NCI-H2081 (cell line): ENCODE measurements around the gene ST6GALNAC2.
A peak's percentile ranks its signal among the peaks of the same experiment; 100 is the strongest.
"Not testable (repeated sequence)": the region's sequence is repeated elsewhere in the genome, so short reads cannot be mapped to it uniquely, and the experiment has no call there.

Source experiments
- DNase-seq, 2 experiments: peaks; one replicate each; lab custom pipeline; 2025; lab: John Stamatoyannopoulos, UW

ST6GALNAC2 gene

DNA sequence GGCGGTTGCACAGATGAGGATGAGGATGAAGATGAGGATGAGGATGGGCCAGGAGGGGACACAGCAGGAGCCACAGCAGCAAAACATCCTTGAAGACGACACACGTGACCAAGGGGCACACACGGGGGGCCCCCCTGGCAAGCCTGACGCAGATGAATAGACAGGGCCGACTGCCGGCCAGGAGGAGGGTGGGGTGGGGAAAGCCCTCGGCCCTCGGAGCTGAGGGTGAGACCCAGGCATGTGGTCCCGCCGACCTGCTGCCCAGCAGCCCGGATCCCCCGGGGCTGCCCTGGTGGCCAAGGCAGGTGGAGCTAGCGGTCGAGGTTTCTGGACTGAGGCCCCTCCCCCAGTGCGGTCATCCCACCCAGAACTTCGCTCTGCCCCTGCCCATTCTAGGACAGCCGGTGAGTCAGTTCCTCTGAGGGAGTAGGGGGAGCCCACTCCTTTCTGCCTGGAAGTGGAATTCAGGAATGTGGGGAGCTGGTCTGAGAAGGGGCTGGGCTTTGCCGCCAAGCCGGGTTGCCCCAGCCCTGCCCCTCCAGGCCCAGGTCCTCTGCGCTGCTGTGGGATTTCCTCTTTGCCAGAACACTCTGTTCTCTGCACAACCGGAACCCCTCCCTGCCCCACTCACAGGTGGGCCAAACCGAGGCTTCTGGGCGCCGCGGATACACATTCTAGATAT is 58.1 kb downstream of the ST6GALNAC2 start:
- DNase-seq: no peak

DNA sequence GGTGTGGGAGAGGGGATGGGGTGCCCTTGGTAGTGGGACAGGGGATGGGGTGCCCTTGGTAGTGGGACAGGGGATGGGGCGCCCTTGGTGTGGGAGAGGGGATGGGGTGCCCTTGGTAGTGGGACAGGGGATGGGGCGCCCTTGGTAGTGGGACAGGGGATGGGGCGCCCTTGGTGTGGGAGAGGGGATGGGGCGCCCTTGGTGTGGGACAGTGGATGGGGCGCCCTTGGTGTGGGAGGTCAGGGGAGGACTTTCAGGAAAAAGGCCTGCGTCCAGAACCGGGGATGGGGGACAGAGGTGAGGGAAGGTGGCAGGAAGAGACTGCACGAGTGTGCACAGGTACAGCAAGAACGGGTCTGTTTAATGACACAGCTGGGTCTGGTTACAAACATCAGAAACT is 58.6 kb downstream of the ST6GALNAC2 start:
- DNase-seq: not testable (repeated sequence)

DNA sequence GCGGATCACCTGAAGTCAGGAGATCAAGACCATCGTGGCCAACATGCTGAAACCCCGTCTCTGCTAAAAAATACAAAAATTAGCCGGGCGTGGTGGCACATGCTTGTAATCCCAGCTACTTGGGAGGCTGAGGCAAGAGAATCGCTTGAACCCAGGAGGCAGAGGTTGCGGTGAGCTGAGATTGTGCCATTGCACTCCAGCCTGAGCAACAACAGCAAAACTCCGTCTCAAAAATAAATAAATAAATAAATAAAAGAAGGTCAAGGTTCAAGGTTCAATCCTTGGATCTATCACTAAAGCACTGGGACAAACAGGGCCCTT is 60.2 kb downstream of the ST6GALNAC2 start:
- DNase-seq: not testable (repeated sequence)

DNA sequence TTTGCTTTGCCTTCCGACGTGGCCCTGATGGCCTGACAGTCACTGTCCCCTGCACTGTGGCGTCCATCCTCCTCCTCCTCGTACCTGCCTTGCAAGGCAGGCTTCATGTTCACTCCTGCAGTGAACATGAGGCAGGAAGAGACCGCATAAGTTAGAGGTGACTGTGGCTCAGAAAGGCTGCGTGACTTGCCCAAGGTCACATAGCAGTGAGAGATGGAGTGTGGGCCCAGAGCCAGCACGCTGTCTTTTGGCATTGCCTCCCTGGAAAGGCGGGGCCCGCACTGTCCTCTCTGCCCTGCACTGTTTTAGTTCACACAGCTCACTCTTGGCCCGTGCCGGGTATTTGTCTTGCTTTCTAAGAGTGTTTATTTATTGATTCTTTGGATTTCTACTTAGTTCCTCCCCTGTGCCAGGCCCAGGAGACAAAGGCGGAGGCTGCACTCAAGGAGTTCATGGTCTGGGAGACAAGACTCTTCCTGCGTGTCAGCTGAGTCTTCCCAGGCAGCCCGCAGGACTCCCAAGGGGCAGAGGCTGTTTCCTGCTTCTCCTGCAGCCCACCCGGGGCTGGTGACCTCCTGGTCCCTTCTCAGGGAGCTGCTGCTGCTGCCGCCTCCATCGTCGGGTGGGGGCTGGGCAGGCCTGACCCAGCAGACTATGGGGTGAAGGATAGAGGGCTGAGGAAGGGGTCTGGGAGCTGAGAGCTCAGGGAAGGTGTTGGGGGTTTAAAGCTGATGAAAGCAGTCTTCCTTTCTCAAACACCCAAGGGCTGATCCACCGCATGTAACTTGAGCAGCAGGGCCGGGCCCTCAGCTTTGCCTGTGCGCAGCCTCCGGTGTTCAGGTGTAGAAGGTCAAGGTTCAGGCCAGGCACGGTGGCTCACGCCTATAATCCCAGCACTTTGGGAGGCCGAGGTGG is 60.8 kb downstream of the ST6GALNAC2 start:
- no peak for DNase-seq

DNA sequence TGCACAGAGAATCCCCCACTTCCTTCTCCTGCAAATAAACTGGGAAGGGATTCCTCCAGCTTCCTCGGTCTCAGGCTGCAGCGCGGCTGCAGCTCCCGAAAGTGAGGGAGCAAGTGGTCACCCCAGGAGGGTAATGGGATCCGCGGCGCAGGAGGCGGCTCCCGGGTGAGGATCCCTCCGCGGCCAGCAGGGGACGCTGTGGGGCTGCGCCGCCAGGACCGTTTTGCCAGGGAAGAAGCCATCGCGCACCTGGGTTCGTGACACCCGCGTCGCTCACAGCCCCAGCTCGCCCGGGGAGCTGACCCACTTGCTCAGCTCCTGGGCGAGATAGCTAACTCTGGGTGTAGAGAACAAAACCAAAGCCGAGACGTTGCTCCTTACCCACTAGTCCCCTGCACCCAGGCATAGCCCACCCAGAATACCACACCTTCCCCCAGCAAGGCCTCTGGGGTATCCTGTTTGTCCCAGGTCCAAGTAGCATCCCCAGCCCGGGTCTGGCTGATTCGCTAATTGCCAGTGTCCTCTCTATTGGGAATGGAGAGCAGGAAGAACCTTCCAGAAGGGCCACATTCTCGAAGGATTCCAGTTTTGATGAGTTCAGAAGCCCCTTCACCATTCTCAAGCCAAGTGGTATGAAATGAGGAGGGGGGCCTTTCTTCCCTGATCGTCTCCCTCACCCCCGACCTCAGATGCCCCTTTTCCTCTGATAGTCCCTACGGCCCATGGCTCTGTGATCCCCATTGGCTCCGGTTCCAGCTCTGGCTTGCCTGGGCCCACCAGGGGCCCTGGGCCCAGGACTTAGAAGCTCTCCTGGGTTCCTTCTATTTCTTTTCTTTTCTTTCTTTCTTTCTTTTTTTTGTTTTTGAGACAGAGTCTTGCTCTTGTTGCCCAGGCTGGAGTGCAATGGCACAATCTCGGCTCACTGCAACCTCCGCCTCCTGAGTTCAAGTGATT is 62.3 kb downstream of the ST6GALNAC2 start:
- peak; percentile 80 to 81 for DNase-seq

DNA sequence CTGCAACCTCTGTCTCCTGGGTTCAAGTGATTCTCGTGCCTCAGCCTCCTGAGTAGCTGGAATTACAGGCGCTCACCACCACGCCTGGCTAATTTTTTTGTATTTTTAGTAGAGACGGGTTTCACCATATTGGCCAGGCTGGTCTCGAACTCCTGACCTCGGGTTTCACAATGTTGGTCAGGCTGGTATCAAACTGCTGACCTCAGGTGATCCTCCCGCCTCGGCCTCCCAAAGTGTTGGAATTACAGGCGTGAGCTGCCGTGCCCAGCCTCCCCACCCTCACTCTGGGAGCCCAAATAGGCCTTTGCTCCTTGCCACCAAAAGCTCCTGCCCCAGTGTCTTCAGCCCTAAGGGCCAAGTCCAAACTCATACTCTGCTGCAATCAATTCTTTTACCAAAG is 64.0 kb downstream of the ST6GALNAC2 start:
- not testable (repeated sequence) for DNase-seq

DNA sequence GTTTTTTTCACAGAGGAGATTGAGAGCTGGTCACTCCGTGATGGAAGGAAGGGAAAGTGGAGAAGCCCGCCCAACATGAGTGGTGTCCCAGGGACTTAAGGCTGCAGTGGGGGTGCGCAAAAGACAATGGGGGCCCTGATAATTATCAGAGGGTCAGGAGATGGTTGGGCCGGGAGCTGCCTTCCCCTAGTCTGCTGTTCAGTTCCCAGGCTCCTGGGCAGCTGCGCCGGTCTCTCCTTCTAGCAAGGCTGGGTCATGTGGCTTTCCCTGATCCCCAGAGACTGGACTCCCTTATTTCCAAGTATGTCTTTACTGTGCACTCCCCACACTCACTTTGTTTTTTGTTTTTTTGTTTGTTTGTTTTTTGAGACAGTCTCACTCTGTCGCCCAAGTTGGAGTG is 64.4 kb downstream of the ST6GALNAC2 start:
- no peak for DNase-seq

DNA sequence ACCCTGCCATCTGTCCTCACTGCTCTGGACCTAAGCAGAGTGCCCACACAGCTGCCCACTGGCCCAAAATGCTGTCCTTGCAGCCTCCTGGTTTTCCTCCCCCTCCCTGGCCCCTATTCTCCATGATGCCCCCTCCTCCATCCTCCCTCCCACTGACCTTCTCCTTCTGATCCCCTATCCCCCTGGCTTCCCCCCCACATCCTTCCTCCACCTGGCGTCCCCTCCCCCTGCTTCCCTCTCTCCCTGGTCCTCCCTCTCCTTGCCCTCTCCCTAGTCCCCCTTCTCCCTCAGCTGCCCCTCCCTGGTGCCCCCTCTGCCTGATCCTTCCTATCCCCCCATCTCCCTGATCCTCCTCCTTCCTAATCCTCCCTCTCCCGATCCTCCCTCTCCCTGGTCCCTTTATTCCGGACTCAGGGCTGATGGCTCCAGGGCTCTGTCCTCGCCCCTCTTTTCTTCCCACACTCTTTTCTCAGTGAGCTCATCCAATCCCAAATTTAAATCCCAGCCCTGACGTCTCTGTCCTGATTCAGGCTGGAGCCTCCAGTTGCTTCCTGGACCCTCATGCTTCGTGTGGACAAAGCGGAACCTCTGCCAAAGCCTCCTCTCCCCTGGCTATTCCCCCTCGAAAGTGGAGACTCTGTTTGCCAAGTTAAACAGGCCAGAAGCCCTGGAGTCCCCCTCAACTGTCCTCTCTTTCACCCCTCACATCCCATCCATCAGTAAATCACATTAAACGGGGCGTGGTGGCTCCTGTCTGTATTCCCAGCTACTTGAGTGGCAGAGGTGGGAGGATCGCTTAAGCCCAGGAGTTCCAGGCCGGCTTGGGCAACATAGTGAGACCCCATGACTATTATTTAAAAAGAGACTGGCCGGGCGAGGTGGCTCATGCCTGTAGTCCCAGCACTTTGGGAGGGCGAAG is 66.4 kb downstream of the ST6GALNAC2 start:
- DNase-seq: no peak

DNA sequence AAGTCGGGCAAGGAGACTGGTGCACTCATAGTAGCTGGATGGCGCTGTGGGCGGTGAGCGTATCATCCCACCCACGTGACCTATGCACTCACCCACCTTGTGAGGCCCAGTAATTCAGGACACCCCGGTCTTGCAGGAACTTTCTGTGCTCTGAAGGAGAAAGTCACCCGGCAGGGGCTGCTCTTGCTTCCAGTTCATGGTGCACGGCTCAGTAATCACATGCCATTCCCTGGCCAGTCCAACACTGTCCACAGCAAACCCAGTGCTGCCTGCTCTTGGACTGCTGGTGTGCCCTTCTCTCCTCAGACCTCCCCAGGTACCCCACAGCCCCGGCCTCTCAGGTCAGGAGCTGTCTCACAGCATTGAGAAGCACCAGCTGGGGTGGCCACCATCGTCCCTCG is 68.0 kb downstream of the ST6GALNAC2 start:
- DNase-seq: no peak
